OCI-LY1 (cell line): ENCODE measurements around the gene NOP53.
"Not testable (repeated sequence)": the region's sequence is repeated elsewhere in the genome, so short reads cannot be mapped to it uniquely, and the experiment has no call there.

Experiments
- H2AFZ ChIP-seq: fragments of 200-600 bp; sonication (generic), shearing (Covaris generic); 2 replicates; pipeline ENCODE4 v1.6.0; 2014; ENCODE audit warnings: antibody characterized with exemption, mild to moderate bottlenecking, low read length
- H3F3A ChIP-seq: fragments of 200-600 bp; sonication (generic), shearing (Covaris generic); 2 replicates; pipeline ENCODE4 v1.6.0; 2014; ENCODE audit warnings: mild to moderate bottlenecking, antibody characterized with exemption, low read length, moderate library complexity; ENCODE audit not compliant: insufficient read depth
- H3K27ac ChIP-seq: fragments of 200-600 bp; sonication (generic); 2 replicates; pipeline ENCODE4 v1.5.1; 2014; ENCODE audit warnings: low read length, mixed run types, mild to moderate bottlenecking, low read depth; ENCODE audit not compliant: poor library complexity, severe bottlenecking
- H3K27me3 ChIP-seq: fragments of 200-600 bp; sonication (generic); 2 replicates; pipeline ENCODE4 v1.6.0; 2014; ENCODE audit warnings: antibody characterized with exemption, mild to moderate bottlenecking, low read length, moderate library complexity; ENCODE audit not compliant: insufficient read depth
- H3K36me3 ChIP-seq: fragments of 200-600 bp; sonication (generic); 2 replicates; pipeline ENCODE4 v1.6.1; 2014; ENCODE audit warnings: mild to moderate bottlenecking, antibody characterized with exemption, low read length, moderate library complexity, mixed read lengths; ENCODE audit not compliant: insufficient read depth
- H3K4me1 ChIP-seq: fragments of 200-600 bp; sonication (generic); 2 replicates; pipeline ENCODE4 v1.5.1; 2014; ENCODE audit warnings: mild to moderate bottlenecking, low read length, moderate library complexity; ENCODE audit not compliant: insufficient read depth, severe bottlenecking
- H3K4me2 ChIP-seq: fragments of 200-600 bp; sonication (generic), shearing (Covaris generic); 2 replicates; pipeline ENCODE4 v1.6.1; 2014; ENCODE audit warnings: low read length
- H3K4me3 ChIP-seq: fragments of 200-600 bp; sonication (generic); 2 replicates; pipeline ENCODE4 v1.5.1; 2014; ENCODE audit warnings: low read length, low read depth, mild to moderate bottlenecking, mixed read lengths; ENCODE audit not compliant: poor library complexity, severe bottlenecking
- H3K79me2 ChIP-seq: fragments of 200-600 bp; shearing (Covaris generic); 2 replicates; pipeline ENCODE4 v1.6.1; 2016; ENCODE audit warnings: mixed run types, low read length, mixed read lengths; ENCODE audit not compliant: insufficient read depth
- H3K9ac ChIP-seq: fragments of 200-600 bp; sonication (generic), shearing (Covaris generic); 2 replicates; pipeline ENCODE4 v1.6.1; 2014; ENCODE audit warnings: mild to moderate bottlenecking, low read length, mixed read lengths
- H3K9me2 ChIP-seq: fragments of 200-600 bp; sonication (generic), shearing (Covaris generic); 2 replicates; pipeline ENCODE4 v1.6.1; 2014; ENCODE audit warnings: low read depth, mild to moderate bottlenecking, low read length, mixed read lengths
- H3K9me3 ChIP-seq: fragments of 200-600 bp; shearing (Covaris generic); 2 replicates; pipeline ENCODE4 v1.6.1; 2014; ENCODE audit warnings: low read length, mixed read lengths
- H4K20me1 ChIP-seq: fragments of 200-600 bp; sonication (generic), shearing (Covaris generic); 2 replicates; pipeline ENCODE4 v1.6.0; 2016; ENCODE audit warnings: mild to moderate bottlenecking, low read length; ENCODE audit not compliant: insufficient read depth
- EZH2 ChIP-seq: fragments of 200-600 bp; sonication (generic), shearing (Covaris generic); IDR thresholded peaks from 2 replicates; pipeline ENCODE4 v1.8.0; 2017; ENCODE audit warnings: borderline replicate concordance, mixed run types, mild to moderate bottlenecking, antibody characterized with exemption, low read length, moderate library complexity, mixed read lengths
- TF ChIP-seq, protein P1 (sequence below): fragments of 200-600 bp; sonication (generic), shearing (Covaris generic); IDR thresholded peaks from 2 replicates; pipeline ENCODE4 v1.5.1; 2017; ENCODE audit warnings: mild to moderate bottlenecking, antibody characterized with exemption, low read length, moderate library complexity, mixed read lengths

Gene NOP53

DNA sequence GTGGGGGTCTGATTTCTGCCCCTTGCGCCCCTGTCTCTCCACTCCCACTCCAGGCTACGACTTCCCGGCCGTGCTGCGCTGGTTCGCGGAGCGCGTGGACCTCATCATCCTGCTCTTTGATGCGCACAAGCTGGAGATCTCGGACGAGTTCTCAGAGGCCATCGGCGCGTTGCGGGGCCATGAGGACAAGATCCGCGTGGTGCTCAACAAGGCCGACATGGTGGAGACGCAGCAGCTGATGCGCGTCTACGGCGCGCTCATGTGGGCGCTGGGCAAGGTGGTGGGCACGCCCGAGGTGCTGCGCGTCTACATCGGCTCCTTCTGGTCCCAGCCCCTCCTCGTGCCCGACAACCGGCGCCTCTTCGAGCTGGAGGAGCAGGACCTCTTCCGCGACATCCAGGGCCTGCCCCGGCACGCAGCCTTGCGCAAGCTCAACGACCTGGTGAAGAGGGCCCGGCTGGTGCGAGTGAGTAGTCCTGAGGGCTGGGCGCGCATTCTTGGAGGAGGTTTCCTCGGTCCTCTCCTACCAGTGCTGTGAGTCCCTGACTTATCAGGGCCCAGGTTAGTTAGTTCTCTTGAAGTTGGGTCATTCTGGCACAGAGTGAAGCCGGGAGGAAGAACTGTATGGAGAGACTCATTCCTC is 19.5 kb upstream of the NOP53 start:
- Histone ChIP-seq H4K20me1 (no peaks in the 10 kb centered on the region), H3K27me3 (no peaks in the 10 kb centered on the region; the same call in 1 of the 2 replicates), H3K79me2 (no peaks in the 10 kb centered on the region), H3K9me2 (no peaks in the 10 kb centered on the region), H2AFZ (no peak overlapping the region), H3K9me3 (no peaks in the 10 kb centered on the region), H3K4me3 (no peak overlapping the region), H3K9ac (no peak overlapping the region), H3K4me1 (no peaks in the 10 kb centered on the region), H3F3A (no peaks in the 10 kb centered on the region), H3K4me2 (no peak overlapping the region), H3K27ac (no peak overlapping the region), H3K36me3 (no peaks in the 10 kb centered on the region)
- TF ChIP-seq EZH2: no peak
- TF ChIP-seq, protein P1, sequence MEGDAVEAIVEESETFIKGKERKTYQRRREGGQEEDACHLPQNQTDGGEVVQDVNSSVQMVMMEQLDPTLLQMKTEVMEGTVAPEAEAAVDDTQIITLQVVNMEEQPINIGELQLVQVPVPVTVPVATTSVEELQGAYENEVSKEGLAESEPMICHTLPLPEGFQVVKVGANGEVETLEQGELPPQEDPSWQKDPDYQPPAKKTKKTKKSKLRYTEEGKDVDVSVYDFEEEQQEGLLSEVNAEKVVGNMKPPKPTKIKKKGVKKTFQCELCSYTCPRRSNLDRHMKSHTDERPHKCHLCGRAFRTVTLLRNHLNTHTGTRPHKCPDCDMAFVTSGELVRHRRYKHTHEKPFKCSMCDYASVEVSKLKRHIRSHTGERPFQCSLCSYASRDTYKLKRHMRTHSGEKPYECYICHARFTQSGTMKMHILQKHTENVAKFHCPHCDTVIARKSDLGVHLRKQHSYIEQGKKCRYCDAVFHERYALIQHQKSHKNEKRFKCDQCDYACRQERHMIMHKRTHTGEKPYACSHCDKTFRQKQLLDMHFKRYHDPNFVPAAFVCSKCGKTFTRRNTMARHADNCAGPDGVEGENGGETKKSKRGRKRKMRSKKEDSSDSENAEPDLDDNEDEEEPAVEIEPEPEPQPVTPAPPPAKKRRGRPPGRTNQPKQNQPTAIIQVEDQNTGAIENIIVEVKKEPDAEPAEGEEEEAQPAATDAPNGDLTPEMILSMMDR: no peak

DNA sequence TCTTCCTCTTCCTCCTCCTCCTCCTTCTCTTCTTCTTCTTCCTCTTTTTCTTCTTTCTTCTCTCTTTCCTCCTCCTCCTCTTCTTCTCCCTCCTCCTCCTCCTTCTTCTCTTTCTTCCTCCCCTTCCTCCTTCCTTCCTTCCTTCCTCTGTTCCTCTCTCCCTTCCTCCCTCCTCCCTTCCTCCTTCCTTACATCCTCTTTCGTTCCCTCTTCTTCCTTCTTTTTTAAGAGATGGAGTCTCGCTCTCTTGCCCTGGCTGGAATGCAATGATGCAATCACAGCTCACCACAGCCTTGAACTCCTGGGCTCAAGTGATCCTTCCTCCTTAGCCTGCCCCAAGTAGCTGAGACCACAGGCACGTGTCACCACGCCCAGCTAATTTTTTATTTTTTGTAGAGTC is 18.9 kb upstream of the NOP53 start:
- no peak overlapping the region for H3K4me2 ChIP-seq
- H3K4me1 ChIP-seq: no peaks in the 10 kb centered on the region
- H3K9me3 ChIP-seq: no peaks in the 10 kb centered on the region
- no peak for TF ChIP-seq EZH2
- TF ChIP-seq, protein P1: no peak
- H3K9me2 ChIP-seq: no peaks in the 10 kb centered on the region
- H3K27me3 ChIP-seq: no peaks in the 10 kb centered on the region; the same call in 1 of the 2 replicates
- H3F3A ChIP-seq: no peaks in the 10 kb centered on the region
- no peak overlapping the region for H2AFZ ChIP-seq
- H4K20me1 ChIP-seq: no peaks in the 10 kb centered on the region
- no peak overlapping the region for H3K27ac ChIP-seq
- H3K9ac ChIP-seq: no peak overlapping the region
- H3K36me3 ChIP-seq: no peaks in the 10 kb centered on the region
- no peak overlapping the region for H3K4me3 ChIP-seq
- no peaks in the 10 kb centered on the region for H3K79me2 ChIP-seq

DNA sequence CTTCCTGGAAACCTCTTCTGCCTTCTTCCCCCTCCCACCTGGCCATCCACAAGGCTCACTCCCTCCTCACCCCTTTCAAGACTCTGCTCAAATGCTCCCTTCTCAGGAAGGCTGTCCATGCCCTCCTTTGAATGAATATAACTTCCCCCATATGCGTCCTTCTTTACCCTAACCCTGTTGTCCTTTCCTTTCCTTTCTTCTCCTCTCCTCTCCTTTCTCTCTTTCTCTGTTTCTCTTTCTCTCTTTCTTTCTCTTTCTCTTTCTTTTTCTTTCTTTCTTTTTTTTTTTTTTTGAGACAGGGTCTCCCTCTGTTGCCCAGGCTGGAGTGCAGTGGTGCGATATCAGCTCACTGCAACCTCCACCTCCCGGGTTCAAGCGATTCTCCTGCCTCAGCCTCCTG is 17.1 kb upstream of the NOP53 start:
- not testable (repeated sequence) for H3K27ac ChIP-seq, H3F3A ChIP-seq, H3K4me1 ChIP-seq, H2AFZ ChIP-seq, H3K9me2 ChIP-seq, H3K27me3 ChIP-seq, H3K9me3 ChIP-seq, H3K79me2 ChIP-seq, H3K4me3 ChIP-seq, H3K4me2 ChIP-seq, H3K9ac ChIP-seq, H3K36me3 ChIP-seq, H4K20me1 ChIP-seq

DNA sequence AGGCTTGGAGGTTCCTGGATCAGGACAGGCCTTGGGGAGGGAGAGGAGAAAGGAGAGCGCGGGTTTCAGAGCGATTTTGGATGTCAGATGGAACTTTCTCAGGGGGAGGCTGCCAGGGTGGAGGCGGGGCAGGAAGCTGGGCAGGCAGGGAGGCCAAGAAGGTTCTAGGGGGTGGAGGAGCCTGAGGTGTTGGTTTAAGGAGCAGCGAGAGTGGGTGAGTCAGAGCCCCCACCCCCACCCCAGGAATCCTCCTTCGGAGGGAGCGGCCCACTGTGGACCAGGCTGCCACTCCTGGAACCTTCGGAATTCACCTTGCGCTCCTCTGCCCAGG is 15.9 kb upstream of the NOP53 start:
- H3K4me3 ChIP-seq: no peak overlapping the region
- H3K27me3 ChIP-seq: no peaks in the 10 kb centered on the region; the same call in 1 of the 2 replicates
- H3K27ac ChIP-seq: no peak overlapping the region
- H3K9ac ChIP-seq: no peak overlapping the region
- H3F3A ChIP-seq: no peaks in the 10 kb centered on the region
- H2AFZ ChIP-seq: no peak overlapping the region
- H3K9me2 ChIP-seq: no peaks in the 10 kb centered on the region
- H3K4me1 ChIP-seq: no peaks in the 10 kb centered on the region
- H3K36me3 ChIP-seq: no peaks in the 10 kb centered on the region
- H3K9me3 ChIP-seq: no peaks in the 10 kb centered on the region
- no peak for TF ChIP-seq EZH2
- TF ChIP-seq, protein P1: no peak
- H3K4me2 ChIP-seq: no peak overlapping the region
- H3K79me2 ChIP-seq: no peaks in the 10 kb centered on the region
- no peaks in the 10 kb centered on the region for H4K20me1 ChIP-seq
